HCT116 (cell line): Measurements from ENCODE around the gene CCDC66. TPM values are rescaled to one million over a fixed set of nuclear protein-coding genes. Genes with fewer than 3 reads are reported as not detected.

ENCODE experiments used
- ATAC-seq: fragments of 200-7000 bp; cut with Tn5 transposase; 2 replicates; pipeline ENCODE4 v1.9.1; 2020; ENCODE audit warnings: mild to moderate bottlenecking, moderate library complexity
- BruUV-seq: library from RNA; stranded (reverse); fragments of 400-500 nt; replicated peaks from 2 replicates; lab custom pipeline; 2021; lab: Mats Ljungman, UMichigan
- CTCF ChIA-PET: fragments of 300-600 bp; sonication (Branson Sonifier 250); formaldehyde crosslinking; loops from one replicate; lab custom pipeline; 2021; ENCODE audit warnings: antibody characterized with exemption; lab: Charles Lee
- POLR2A ChIA-PET: fragments of 300-600, 350-600 bp; sonication (Branson Sonifier 250); formaldehyde crosslinking; loops from one replicate; lab custom pipeline; 2021; ENCODE audit warnings: antibody characterized with exemption; lab: Charles Lee
- RAD21 ChIA-PET, 2 experiments: fragments of 300-600 bp; sonication (Branson Sonifier 250); formaldehyde crosslinking; loops; one replicate each; lab custom pipeline; 2023; ENCODE audit warnings: low total read pairs in 2 of 2; ENCODE audit not compliant: uncharacterized antibody in 2 of 2, unreplicated experiment in 2 of 2, low non-redundant PET in 1 of 2; lab: Charles Lee
- DNase-seq: peaks from one replicate; pipeline ENCODE4 v3.0.0-alpha.2; 2010; ENCODE audit warnings: low read depth, low spot score
- H2AFZ ChIP-seq: fragments of 200-600 bp; shearing (Covaris generic), sonication (generic); 2 replicates; pipeline ENCODE4 v1.6.1; 2017; ENCODE audit warnings: low read depth, mixed run types, mixed read lengths, antibody characterized with exemption, low read length; ENCODE audit not compliant: poor library complexity, severe bottlenecking
- H3K27ac ChIP-seq: 2 replicates; pipeline ENCODE4 v1.5.1; 2012; ENCODE audit warnings: low read depth, low read length
- H3K27me3 ChIP-seq: fragments of 200-600 bp; sonication (generic); 2 replicates; pipeline ENCODE4 v1.6.1; 2016; ENCODE audit warnings: mixed run types, low read length, mixed read lengths; ENCODE audit not compliant: insufficient read depth
- H3K36me3 ChIP-seq, 2 experiments: fragments of 200-500 bp in 1 of 2; fragments of 200-600 bp in 1 of 2; sonication (Bioruptor generic) in 1 of 2; sonication (generic) in 1 of 2; 2 replicates each; pipeline versions ENCODE4 v1.5.1 to v1.6.1; 2014 to 2016; ENCODE audit warnings: low read length in 2 of 2, inconsistent platforms in 1 of 2, mixed read lengths in 1 of 2, mixed run types in 1 of 2; ENCODE audit not compliant: insufficient read depth in 2 of 2, control insufficient read depth in 1 of 2
- H3K4me1 ChIP-seq, 2 experiments: fragments of 200-600 bp in 1 of 2; sonication (generic) in 1 of 2; 2 replicates each; pipeline versions ENCODE4 v1.5.1 to v1.6.1; 2012 to 2017; ENCODE audit warnings: low read length in 2 of 2, inconsistent platforms in 1 of 2, mild to moderate bottlenecking in 1 of 2, mixed read lengths in 1 of 2, mixed run types in 1 of 2, moderate library complexity in 1 of 2; ENCODE audit not compliant: insufficient read depth in 2 of 2, control insufficient read depth in 1 of 2
- H3K4me2 ChIP-seq: fragments of 200-600 bp; sonication (generic); 2 replicates; pipeline ENCODE4 v1.6.1; 2017; ENCODE audit warnings: mixed run types, low read length, mixed read lengths
- H3K4me3 ChIP-seq, 2 experiments: fragments of 200-600 bp in 1 of 2; sonication (generic) in 1 of 2; replicated peaks in 1 of 2; 2 replicates each; pipeline ENCODE4 v1.5.1; 2011 to 2016; ENCODE audit warnings: low read length in 2 of 2, control low read depth in 1 of 2, low read depth in 1 of 2, mild to moderate bottlenecking in 1 of 2, mixed read lengths in 1 of 2, mixed run types in 1 of 2
- H3K79me2 ChIP-seq: fragments of 200-600 bp; sonication (generic); 2 replicates; pipeline ENCODE4 v1.6.1; 2017; ENCODE audit warnings: mild to moderate bottlenecking, mixed run types, low read length, moderate library complexity, mixed read lengths; ENCODE audit not compliant: insufficient read depth
- H3K9ac ChIP-seq: fragments of 200-600 bp; sonication (generic); 2 replicates; pipeline ENCODE4 v1.6.1; 2016; ENCODE audit warnings: low read length, mixed read lengths
- H3K9me2 ChIP-seq: fragments of 200-600 bp; sonication (generic), shearing (Covaris generic); 2 replicates; pipeline ENCODE4 v1.6.1; 2017; ENCODE audit warnings: mixed run types, mild to moderate bottlenecking, moderate library complexity; ENCODE audit not compliant: insufficient read depth
- H3K9me3 ChIP-seq, 2 experiments: fragments of 200-500 bp in 1 of 2; fragments of 200-600 bp in 1 of 2; sonication (Bioruptor generic) in 1 of 2; sonication (generic) in 1 of 2; 2 replicates each; pipeline ENCODE4 v1.6.1; 2014 to 2017; ENCODE audit warnings: low read length in 2 of 2, mixed read lengths in 2 of 2, inconsistent platforms in 1 of 2, low read depth in 1 of 2, mild to moderate bottlenecking in 1 of 2, mixed run types in 1 of 2, moderate library complexity in 1 of 2; ENCODE audit not compliant: control insufficient read depth in 1 of 2, insufficient read depth in 1 of 2
- H4K20me1 ChIP-seq: fragments of 200-600 bp; sonication (generic), shearing (Covaris generic); 2 replicates; pipeline ENCODE4 v1.6.1; 2017; ENCODE audit warnings: mixed run types, mild to moderate bottlenecking, moderate library complexity; ENCODE audit not compliant: insufficient read depth
- CEBPB ChIP-seq: IDR thresholded peaks from 2 replicates; pipeline ENCODE4 v1.6.1; 2012; ENCODE audit warnings: low read depth
- CTCF ChIP-seq, 3 experiments: fragments of 200-600 bp in 1 of 3; sonication (generic) in 1 of 3; IDR thresholded peaks in 2 of 3; conservative IDR thresholded peaks in 1 of 3; 2 replicates each; pipeline ENCODE4 v1.5.1; 2012 to 2017; ENCODE audit warnings: low read depth in 2 of 3, low read length in 2 of 3, antibody characterized with exemption in 1 of 3, borderline replicate concordance in 1 of 3, control low read depth in 1 of 3, mild to moderate bottlenecking in 1 of 3, mixed read lengths in 1 of 3, mixed run types in 1 of 3, moderate library complexity in 1 of 3; ENCODE audit not compliant: insufficient read depth in 1 of 3
- EGR1 ChIP-seq: IDR thresholded peaks from 2 replicates; pipeline ENCODE4 v1.6.1; 2012; ENCODE audit warnings: low read depth
- ELF1 ChIP-seq: IDR thresholded peaks from 2 replicates; pipeline ENCODE4 v1.6.1; 2012; ENCODE audit warnings: low read depth, borderline replicate concordance
- EZH2 ChIP-seq: fragments of 200-600 bp; sonication (generic); IDR thresholded peaks from 2 replicates; pipeline ENCODE4 v1.6.1; 2017; ENCODE audit warnings: antibody characterized with exemption, mixed run types
- JUND ChIP-seq: IDR thresholded peaks from 2 replicates; pipeline ENCODE4 v1.6.1; 2012
- MAX ChIP-seq: IDR thresholded peaks from 2 replicates; pipeline ENCODE4 v1.6.1; 2012
- POLR2AphosphoS5 ChIP-seq: IDR thresholded peaks from 2 replicates; pipeline ENCODE4 v1.6.1; 2011; ENCODE audit warnings: mild to moderate bottlenecking, low read depth, low read length, moderate library complexity
- REST ChIP-seq: IDR thresholded peaks from 2 replicates; pipeline ENCODE4 v1.6.1; 2012; ENCODE audit warnings: low read depth
- SIN3A ChIP-seq: IDR thresholded peaks from 2 replicates; pipeline ENCODE4 v1.6.1; 2012; ENCODE audit warnings: low read depth
- SRF ChIP-seq: IDR thresholded peaks from 2 replicates; pipeline ENCODE4 v1.6.1; 2012; ENCODE audit warnings: low read depth
- TCF7L2 ChIP-seq: IDR thresholded peaks from 2 replicates; pipeline ENCODE4 v1.7.0; 2011; ENCODE audit warnings: borderline replicate concordance, inconsistent platforms; ENCODE audit not compliant: insufficient read depth, insufficient read length; ENCODE audit errors: extremely low read depth
- ZNF274 ChIP-seq: fragments of 200-500 bp; sonication (Bioruptor generic); IDR thresholded peaks from 2 replicates; pipeline ENCODE4 v1.6.1; 2014; ENCODE audit warnings: mild to moderate bottlenecking, low read depth, low read length, inconsistent platforms
- intact Hi-C: fragments of 100-400 bp; cut with micrococcal nuclease; formaldehyde crosslinking; loops from 2 replicates; pipeline ENCODE4 v1.10.0; 2022
- total RNA-seq: library from RNA; stranded (reverse); gene quantifications from one replicate; pipeline ENCODE4 v1.2.1, GENCODE V29; 2021; ENCODE audit not compliant: unreplicated experiment

The CCDC66 gene
- total RNA-seq, 1 experiment from 2014 or later, result 16.9 TPM

GRCh38 chr3:56621681-56622080 is 64.7 kb downstream of the CCDC66 start:
- RAD21 ChIA-PET, result no interaction called here
- Histone ChIP-seq H3K9me3 (no peaks in the 10 kb centered on the region), H3K9ac (no peak overlapping the region), H3K27me3 (no peaks in the 10 kb centered on the region), H4K20me1 (no peaks in the 10 kb centered on the region), H3K4me3 (no peak overlapping the region), H3K79me2 (no peaks in the 10 kb centered on the region), H3K4me1 (no peaks in the 10 kb centered on the region; a peak in 1 of 4 replicates), H3K4me2 (no peak overlapping the region), H3K9me2 (no peaks in the 10 kb centered on the region), H3K27ac (no peak overlapping the region), H3K36me3 (peaks cover 41 to 46% of the 10 kb centered on the region in 2 experiments), H2AFZ (no peak overlapping the region)
- CTCF ChIA-PET, result no interaction called here
- BruUV-seq, result no TSS peak
- DNase-seq (no peak), ATAC-seq (no peak)
- TF ChIP-seq JUND, result no peak
- no peak for TF ChIP-seq MAX
- no peak for TF ChIP-seq EZH2
- intact Hi-C loops, result no loop called here
- POLR2A ChIA-PET, result no interaction called here

GRCh38 chr3:56622381-56622780 is 65.4 kb downstream of the CCDC66 start:
- BruUV-seq, result no TSS peak
- H3K79me2 ChIP-seq, result no peaks in the 10 kb centered on the region
- H3K27ac ChIP-seq, result no peak overlapping the region
- intact Hi-C loops, result no loop called here
- H3K27me3 ChIP-seq, result no peaks in the 10 kb centered on the region
- H3K4me3 ChIP-seq, result no peak overlapping the region
- ATAC-seq, result no peak
- TF ChIP-seq ELF1 (no peak), POLR2AphosphoS5 (no peak), SIN3A (no peak), SRF (no peak), EGR1 (no peak), REST (no peak), MAX (no peak), TCF7L2 (no peak), EZH2 (no peak), CEBPB (no peak), CTCF (IDR thresholded peaks at IDR 0.05 in 2 of 3, conservative IDR thresholded peaks at IDR 0.05 in 1 of 3; ENCODE audit: borderline replicate concordance in 1 of 3, insufficient read depth in 1 of 3, low read depth in 2 of 3, low read length in 2 of 3) (no peak), ZNF274 (no peak)
- TF ChIP-seq, all 23 proteins: peak for 0
- RAD21 ChIA-PET, result no interaction called here
- Histone ChIP-seq H3K4me2 (no peak overlapping the region), H3K9me3 (no peaks in the 10 kb centered on the region), H3K36me3 (peaks cover 41 to 44% of the 10 kb centered on the region in 2 experiments), H3K9ac (no peak overlapping the region), H3K9me2 (no peaks in the 10 kb centered on the region), H2AFZ (no peak overlapping the region), H3K4me1 (no peaks in the 10 kb centered on the region; a peak in 1 of 4 replicates), H4K20me1 (no peaks in the 10 kb centered on the region)
- CTCF ChIA-PET, result no interaction called here
- POLR2A ChIA-PET, result no interaction called here
- DNase-seq, result no peak
